Right lobe of liver (tissue), 4 donors: ENCODE measurements around the gene GRIN2A.

Experiments
- CTCF ChIP-seq, 4 donors: fragments of 200-600 bp in 3 of 4; fragments of 450-650 bp in 1 of 4; IDR thresholded peaks; one replicate each; pipeline versions ENCODE4 v1.5.1 to v1.8.0; 2016 to 2022; ENCODE audit warnings: antibody characterized with exemption in 4 of 4, mild to moderate bottlenecking in 2 of 4
- POLR2A ChIP-seq: fragments of 450-650 bp; IDR thresholded peaks from one replicate; pipeline ENCODE4 v1.6.1; 2017; ENCODE audit warnings: antibody characterized with exemption, mild to moderate bottlenecking
- donor health status: DM: no; HTN: no; CAD: no.
- donor health status: DM: no; HTN: no; CAD: no.
- donor health status: DM: no; HTN: yes; CAD: no.

- TF ChIP-seq POLR2A (no peak), CTCF (IDR thresholded peaks at IDR 0.05) (no peak)
These were observed 180.9 kb downstream of the GRIN2A start for GRCh38 chr16:10001258-10001775.
